ENCODE measurements around the gene PRKCG.

Gene PRKCG

GRCh38 chr19:53873773-53874605 lies 8.0 kb upstream of the PRKCG start:
- Histone ChIP-seq H3K4me3 (ENCODE audit: low read length in 2 of 2) (peak overlapping the region in 1 of 2 donors; percentile 22), H3K36me3 (ENCODE audit: control insufficient read depth in 2 of 2, insufficient read depth in 2 of 2, low read length in 2 of 2) (peaks cover 22 to 32% of the 10 kb centered on the region in 2 donors), H3K27ac (ENCODE audit: low read length) (no peak overlapping the region), H3K9ac (ENCODE audit: low read length in 2 of 2) (peak overlapping the region in 1 of 2 donors; percentile 21), H3K4me1 (ENCODE audit: control insufficient read depth, insufficient read depth, low read length) (peaks cover 49% of the 10 kb centered on the region), H3K9me3 (ENCODE audit: control insufficient read depth in 2 of 2, low read length in 2 of 2) (no peaks in the 10 kb centered on the region), H3K27me3 (ENCODE audit: control insufficient read depth in 1 of 2, insufficient read depth in 2 of 2, low read length in 2 of 2) (peaks cover 4% of the 10 kb centered on the region in 2 donors)

GRCh38 chr19:53874606-53874990 lies 7.4 kb upstream of the PRKCG start:
- Histone ChIP-seq H3K9ac (ENCODE audit: low read length in 2 of 2) (peak overlapping the region in 1 of 2 donors; percentile 21), H3K4me3 (ENCODE audit: low read length in 2 of 2) (no peak overlapping the region), H3K36me3 (ENCODE audit: control insufficient read depth in 2 of 2, insufficient read depth in 2 of 2, low read length in 2 of 2) (peaks cover 22 to 32% of the 10 kb centered on the region in 2 donors), H3K9me3 (ENCODE audit: control insufficient read depth in 2 of 2, low read length in 2 of 2) (no peaks in the 10 kb centered on the region), H3K27ac (ENCODE audit: low read length) (no peak overlapping the region), H3K27me3 (ENCODE audit: control insufficient read depth in 1 of 2, insufficient read depth in 2 of 2, low read length in 2 of 2) (peaks cover 6 to 7% of the 10 kb centered on the region in 2 donors), H3K4me1 (ENCODE audit: control insufficient read depth, insufficient read depth, low read length) (peaks cover 55% of the 10 kb centered on the region)

- peaks cover 51% of the 10 kb centered on the region for H3K4me1 ChIP-seq (ENCODE audit: control insufficient read depth, insufficient read depth, low read length)
Measured at GRCh38 chr19:53875602-53876325, 6.2 kb upstream of the PRKCG start.

GRCh38 chr19:53876651-53877224 lies 5.3 kb upstream of the PRKCG start:
- Histone ChIP-seq H3K36me3 (ENCODE audit: control insufficient read depth in 2 of 2, insufficient read depth in 2 of 2, low read length in 2 of 2) (peaks cover 18 to 30% of the 10 kb centered on the region in 2 donors), H3K9me3 (ENCODE audit: control insufficient read depth in 2 of 2, low read length in 2 of 2) (no peaks in the 10 kb centered on the region), H3K27ac (ENCODE audit: low read length) (peak overlapping the region; percentile 18), H3K4me3 (ENCODE audit: low read length in 2 of 2) (no peak overlapping the region), H3K9ac (ENCODE audit: low read length in 2 of 2) (no peak overlapping the region), H3K27me3 (ENCODE audit: control insufficient read depth in 1 of 2, insufficient read depth in 2 of 2, low read length in 2 of 2) (peaks cover 19 to 22% of the 10 kb centered on the region in 2 donors), H3K4me1 (ENCODE audit: control insufficient read depth, insufficient read depth, low read length) (peaks cover 51% of the 10 kb centered on the region)

More at GRCh38 chr19:53875602-53876325, 6.2 kb upstream of the PRKCG start:
- no peak overlapping the region for H3K4me3 ChIP-seq (ENCODE audit: low read length in 2 of 2)
- H3K9me3 ChIP-seq (ENCODE audit: control insufficient read depth in 2 of 2, low read length in 2 of 2): no peaks in the 10 kb centered on the region
- H3K27me3 ChIP-seq (ENCODE audit: control insufficient read depth in 1 of 2, insufficient read depth in 2 of 2, low read length in 2 of 2): peaks cover 13 to 16% of the 10 kb centered on the region in 2 donors
- H3K36me3 ChIP-seq (ENCODE audit: control insufficient read depth in 2 of 2, insufficient read depth in 2 of 2, low read length in 2 of 2): peaks cover 18 to 32% of the 10 kb centered on the region in 2 donors
- H3K27ac ChIP-seq (ENCODE audit: low read length): no peak overlapping the region
- H3K9ac ChIP-seq (ENCODE audit: low read length in 2 of 2): no peak overlapping the region

GRCh38 chr19:53877361-53877766 lies 4.6 kb upstream of the PRKCG start:
- no peak overlapping the region for H3K9ac ChIP-seq (ENCODE audit: low read length in 2 of 2)
- no peaks in the 10 kb centered on the region for H3K9me3 ChIP-seq (ENCODE audit: control insufficient read depth in 2 of 2, low read length in 2 of 2)
- peaks cover 18 to 30% of the 10 kb centered on the region in 2 donors for H3K36me3 ChIP-seq (ENCODE audit: control insufficient read depth in 2 of 2, insufficient read depth in 2 of 2, low read length in 2 of 2)
- H3K27me3 ChIP-seq (ENCODE audit: control insufficient read depth in 1 of 2, insufficient read depth in 2 of 2, low read length in 2 of 2): peaks cover 25% of the 10 kb centered on the region in 2 donors
- no peak overlapping the region for H3K4me3 ChIP-seq (ENCODE audit: low read length in 2 of 2)
- H3K4me1 ChIP-seq (ENCODE audit: control insufficient read depth, insufficient read depth, low read length): peaks cover 56% of the 10 kb centered on the region
- H3K27ac ChIP-seq (ENCODE audit: low read length): no peak overlapping the region

GRCh38 chr19:53878776-53879139 lies 3.2 kb upstream of the PRKCG start:
- Histone ChIP-seq H3K27me3 (ENCODE audit: control insufficient read depth in 1 of 2, insufficient read depth in 2 of 2, low read length in 2 of 2) (peaks cover 32 to 38% of the 10 kb centered on the region in 2 donors), H3K36me3 (ENCODE audit: control insufficient read depth in 2 of 2, insufficient read depth in 2 of 2, low read length in 2 of 2) (peaks cover 12 to 20% of the 10 kb centered on the region in 2 donors), H3K4me3 (ENCODE audit: low read length in 2 of 2) (peak overlapping the region; percentile 41 to 74), H3K9ac (ENCODE audit: low read length in 2 of 2) (peak overlapping the region in 1 of 2 donors; percentile 60), H3K9me3 (ENCODE audit: control insufficient read depth in 2 of 2, low read length in 2 of 2) (no peaks in the 10 kb centered on the region), H3K4me1 (ENCODE audit: control insufficient read depth, insufficient read depth, low read length) (peaks cover 46% of the 10 kb centered on the region), H3K27ac (ENCODE audit: low read length) (no peak overlapping the region)

- Histone ChIP-seq H3K27ac (ENCODE audit: low read length) (no peak overlapping the region), H3K4me3 (ENCODE audit: low read length in 2 of 2) (peak overlapping the region; percentile 42 to 74), H3K9ac (ENCODE audit: low read length in 2 of 2) (peak overlapping the region in 1 of 2 donors; percentile 60), H3K4me1 (ENCODE audit: control insufficient read depth, insufficient read depth, low read length) (peaks cover 40% of the 10 kb centered on the region), H3K27me3 (ENCODE audit: control insufficient read depth in 1 of 2, insufficient read depth in 2 of 2, low read length in 2 of 2) (peaks cover 35 to 44% of the 10 kb centered on the region in 2 donors), H3K36me3 (ENCODE audit: control insufficient read depth in 2 of 2, insufficient read depth in 2 of 2, low read length in 2 of 2) (peaks cover 5 to 14% of the 10 kb centered on the region in 2 donors), H3K9me3 (ENCODE audit: control insufficient read depth in 2 of 2, low read length in 2 of 2) (no peaks in the 10 kb centered on the region)
Measured at GRCh38 chr19:53879140-53880081, 2.6 kb upstream of the PRKCG start.

- Histone ChIP-seq H3K4me3 (ENCODE audit: low read length in 2 of 2) (peak overlapping the region in 1 of 2 donors; percentile 52), H3K27me3 (ENCODE audit: control insufficient read depth in 1 of 2, insufficient read depth in 2 of 2, low read length in 2 of 2) (peaks cover 39 to 48% of the 10 kb centered on the region in 2 donors), H3K4me1 (ENCODE audit: control insufficient read depth, insufficient read depth, low read length) (peaks cover 29% of the 10 kb centered on the region)
Measured at GRCh38 chr19:53880711-53881481, 1.1 kb upstream of the PRKCG start.

GRCh38 chr19:53882391-53883050 lies 524 bp downstream of the PRKCG start:
- Histone ChIP-seq H3K27me3 (ENCODE audit: control insufficient read depth in 1 of 2, insufficient read depth in 2 of 2, low read length in 2 of 2) (peaks cover 39 to 48% of the 10 kb centered on the region in 2 donors), H3K36me3 (ENCODE audit: control insufficient read depth in 2 of 2, insufficient read depth in 2 of 2, low read length in 2 of 2) (no peaks in the 10 kb centered on the region), H3K4me3 (ENCODE audit: low read length in 2 of 2) (no peak overlapping the region), H3K9ac (ENCODE audit: low read length in 2 of 2) (no peak overlapping the region), H3K27ac (ENCODE audit: low read length) (no peak overlapping the region), H3K9me3 (ENCODE audit: control insufficient read depth in 2 of 2, low read length in 2 of 2) (no peaks in the 10 kb centered on the region), H3K4me1 (ENCODE audit: control insufficient read depth, insufficient read depth, low read length) (peaks cover 24% of the 10 kb centered on the region)

More at GRCh38 chr19:53880711-53881481, 1.1 kb upstream of the PRKCG start:
- H3K9me3 ChIP-seq (ENCODE audit: control insufficient read depth in 2 of 2, low read length in 2 of 2): no peaks in the 10 kb centered on the region
- no peak overlapping the region for H3K27ac ChIP-seq (ENCODE audit: low read length)
- peaks cover 0 to 5% of the 10 kb centered on the region in 2 donors for H3K36me3 ChIP-seq (ENCODE audit: control insufficient read depth in 2 of 2, insufficient read depth in 2 of 2, low read length in 2 of 2)
- H3K9ac ChIP-seq (ENCODE audit: low read length in 2 of 2): no peak overlapping the region

Measured in stomach smooth muscle (tissue), 2 donors.